GM21367 (cell line): ENCODE results near the gene KRTAP12-3.

Source experiments
- ATAC-seq: cut with Tn5 transposase; IDR thresholded peaks from one replicate; pipeline ENCODE4 v1.9.1; 2021; ENCODE audit not compliant: unreplicated experiment

Gene KRTAP12-3

GRCh38 chr21:44701023-44701400 is 43.3 kb downstream of the KRTAP12-3 start:
- ATAC-seq = no peak

DNA sequence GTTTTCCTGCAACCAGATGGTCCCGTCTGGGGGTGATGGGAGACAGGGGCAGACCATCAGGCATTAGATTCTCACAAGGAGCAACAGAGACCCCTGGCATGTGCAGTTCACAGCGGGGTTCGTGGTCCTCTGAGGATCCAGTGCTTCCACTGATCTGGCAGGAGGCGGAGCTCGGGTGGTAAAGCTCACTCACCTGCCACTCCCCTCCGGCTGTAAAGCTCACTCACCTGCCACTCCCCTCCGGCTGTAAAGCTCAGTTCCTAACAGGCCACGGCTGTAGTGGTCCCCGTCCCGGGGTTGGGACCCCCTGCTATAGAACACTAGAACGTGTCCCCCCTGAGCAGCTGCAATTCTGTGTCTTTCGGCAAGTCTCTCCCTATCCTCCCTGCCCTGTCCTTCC is 43.8 kb downstream of the KRTAP12-3 start:
- ATAC-seq = no peak

DNA sequence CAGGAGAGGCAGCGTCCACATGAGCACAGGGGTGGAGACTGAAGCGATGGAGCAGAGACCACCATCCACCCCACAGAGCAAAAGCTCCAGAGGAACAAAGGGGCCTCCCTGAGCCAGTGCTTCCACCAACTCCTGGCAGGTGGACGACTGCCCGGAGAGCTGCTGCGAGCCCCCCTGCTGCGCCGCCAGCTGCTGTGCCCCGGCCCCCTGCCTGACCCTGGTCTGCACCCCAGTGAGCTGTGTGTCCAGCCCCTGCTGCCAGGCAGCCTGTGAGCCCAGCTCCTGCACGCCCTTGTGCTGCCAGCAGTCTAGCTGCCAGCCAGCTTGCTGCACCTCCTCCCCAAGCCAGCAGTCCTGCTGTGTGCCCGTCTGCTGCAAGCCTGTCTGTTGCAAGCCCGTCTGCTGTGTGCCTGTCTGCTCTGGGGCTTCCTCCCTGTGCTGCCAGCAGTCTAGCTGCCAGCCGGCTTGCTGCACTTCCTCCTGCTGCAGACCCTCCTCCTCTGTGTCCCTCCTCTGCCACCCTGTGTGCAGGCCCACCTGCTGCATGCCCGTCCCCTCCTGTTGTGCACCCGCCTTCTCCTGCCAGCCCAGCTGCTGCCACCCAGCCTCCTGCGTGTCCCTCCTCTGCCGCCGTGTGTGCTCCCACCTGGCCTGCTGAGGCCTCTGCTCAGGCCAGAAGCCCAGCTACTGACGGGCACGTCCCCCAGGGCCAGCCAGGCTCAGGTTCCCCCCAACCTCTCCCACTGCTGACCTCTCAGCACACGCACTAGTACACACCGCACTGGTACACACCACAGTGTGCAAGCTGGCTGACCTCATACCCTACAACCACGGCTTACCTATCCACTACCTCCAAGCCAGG is 44.6 kb downstream of the KRTAP12-3 start:
- ATAC-seq = no peak

- no peak for ATAC-seq
These were observed 45.4 kb downstream of the KRTAP12-3 start for GRCh38 chr21:44702973-44703730.

DNA sequence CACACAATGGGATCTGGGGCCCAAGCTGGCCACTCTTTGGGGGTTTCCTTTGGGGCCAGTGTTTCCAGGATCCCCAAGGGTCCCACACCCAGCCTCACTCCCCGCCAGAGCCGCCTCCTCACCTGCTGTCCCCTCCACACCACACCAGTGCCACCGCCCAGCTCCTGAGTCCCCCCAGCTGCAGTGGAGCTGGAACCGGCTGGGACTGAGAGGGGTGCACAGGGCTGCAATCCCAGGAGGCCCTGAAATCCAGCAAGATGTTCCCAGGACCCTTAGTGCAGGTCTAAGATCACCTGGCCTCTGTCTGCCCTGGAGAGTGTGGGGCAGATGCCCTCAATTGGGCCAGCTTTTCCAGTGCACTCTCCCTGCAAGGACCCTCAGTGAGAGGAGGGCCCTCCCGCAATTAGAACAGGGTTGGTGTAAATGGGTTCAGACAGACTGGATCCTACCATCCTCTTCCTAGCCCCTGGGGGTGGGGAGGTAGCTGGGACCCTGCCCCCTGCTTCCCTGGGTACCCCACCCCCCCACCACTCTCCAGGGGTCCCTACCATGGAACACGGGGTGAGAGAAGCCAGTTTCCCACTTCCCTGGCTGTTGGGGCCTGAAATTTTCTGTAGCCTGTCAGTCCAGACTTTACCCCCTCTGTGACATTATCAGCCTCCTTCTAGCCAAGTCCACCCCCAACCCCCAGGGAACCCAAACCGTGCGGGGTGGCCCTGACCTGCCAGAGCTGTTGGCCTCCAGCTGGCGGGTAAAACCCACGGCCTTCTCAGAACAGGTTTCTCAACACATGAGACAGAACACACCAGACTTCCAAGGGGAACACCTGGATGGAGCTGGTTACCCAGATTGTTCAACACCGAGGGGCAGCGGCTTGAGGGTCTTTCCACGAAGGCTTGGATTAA is 46.3 kb downstream of the KRTAP12-3 start:
- ATAC-seq = no peak

DNA sequence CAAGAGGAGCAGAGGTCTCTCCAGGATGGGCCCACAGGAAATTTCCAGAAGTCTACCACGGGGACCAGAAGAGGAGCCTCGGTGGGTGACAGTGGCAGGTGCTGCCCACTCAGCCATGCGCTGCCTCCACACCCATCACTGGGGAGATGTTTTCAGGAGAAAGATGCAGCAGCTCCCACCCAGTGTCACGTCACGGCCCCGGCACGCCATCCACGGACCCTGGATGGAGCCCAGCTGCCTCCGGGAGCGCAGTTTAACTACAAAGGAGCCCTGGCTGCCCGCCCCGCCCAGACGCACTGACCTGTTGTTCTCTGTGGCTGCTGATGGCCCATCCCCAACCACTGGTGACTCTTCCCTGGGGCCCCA is 46.9 kb downstream of the KRTAP12-3 start:
- ATAC-seq = no peak

GRCh38 chr21:44706026-44706705 is 48.4 kb downstream of the KRTAP12-3 start:
- ATAC-seq = no peak

GRCh38 chr21:44706706-44707581 is 49.2 kb downstream of the KRTAP12-3 start:
- no peak for ATAC-seq
